IPS-11a (cell line): Measurements from ENCODE around the gene OR6P1.

Experiments used
- H3K4me3 ChIP-seq: one replicate; pipeline ENCODE4 v1.5.1; 2013; ENCODE audit warnings: low read depth, low read length, control low read depth

The OR6P1 gene, protein sequence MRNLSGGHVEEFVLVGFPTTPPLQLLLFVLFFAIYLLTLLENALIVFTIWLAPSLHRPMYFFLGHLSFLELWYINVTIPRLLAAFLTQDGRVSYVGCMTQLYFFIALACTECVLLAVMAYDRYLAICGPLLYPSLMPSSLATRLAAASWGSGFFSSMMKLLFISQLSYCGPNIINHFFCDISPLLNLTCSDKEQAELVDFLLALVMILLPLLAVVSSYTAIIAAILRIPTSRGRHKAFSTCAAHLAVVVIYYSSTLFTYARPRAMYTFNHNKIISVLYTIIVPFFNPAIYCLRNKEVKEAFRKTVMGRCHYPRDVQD

GRCh38 chr1:158570480-158570879 is at the start of gene OR6P1:
TSS of gene OR6P1 (minus strand) at chr1:158570580. CDS start at chr1:158563604, 6,976 bp downstream.
- H3K4me3 ChIP-seq, result no peak within 1 kb of the TSS

GRCh38 chr1:158613764-158614163 is 43.4 kb upstream of the OR6P1 start:
- no peak overlapping the region for H3K4me3 ChIP-seq

DNA sequence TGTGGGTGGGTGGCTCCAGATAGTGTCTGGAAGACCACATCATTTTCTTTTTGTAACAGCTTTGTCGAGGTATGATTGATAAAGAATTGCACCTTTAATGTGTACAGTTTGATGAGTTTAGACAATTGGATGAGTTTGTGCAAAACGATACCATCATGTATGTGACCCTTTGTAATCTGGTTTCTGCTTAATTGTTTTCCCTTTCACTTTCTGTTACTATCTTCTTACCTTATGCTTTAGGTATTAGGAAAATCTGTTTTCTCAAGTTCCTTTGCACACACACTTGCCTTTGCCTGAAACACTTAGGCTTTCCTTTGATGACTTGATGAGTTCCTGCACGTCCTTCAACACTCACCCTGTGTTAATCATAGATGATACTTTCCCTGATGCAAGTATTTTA is 41.5 kb upstream of the OR6P1 start:
- no peak overlapping the region for H3K4me3 ChIP-seq

DNA sequence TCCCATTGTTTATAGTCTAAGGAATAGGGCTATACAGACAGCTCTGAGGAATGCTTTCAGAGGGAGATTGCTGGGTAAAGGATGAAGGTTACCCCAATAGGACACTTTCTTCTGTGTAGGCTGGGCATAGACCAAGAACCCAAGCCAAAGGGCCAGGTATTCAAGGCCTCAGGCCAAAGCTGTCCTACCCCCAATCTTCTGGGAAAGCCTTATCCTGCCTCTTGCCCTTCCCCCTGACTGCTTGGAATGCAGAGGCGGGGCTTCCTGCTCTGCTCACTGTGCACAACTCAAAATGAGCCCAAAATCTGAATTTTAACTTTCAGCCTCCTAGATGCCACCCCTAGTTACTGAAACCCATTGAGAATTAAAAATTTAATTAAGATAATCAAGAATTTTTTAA is 36.9 kb upstream of the OR6P1 start:
- no peak overlapping the region for H3K4me3 ChIP-seq

DNA sequence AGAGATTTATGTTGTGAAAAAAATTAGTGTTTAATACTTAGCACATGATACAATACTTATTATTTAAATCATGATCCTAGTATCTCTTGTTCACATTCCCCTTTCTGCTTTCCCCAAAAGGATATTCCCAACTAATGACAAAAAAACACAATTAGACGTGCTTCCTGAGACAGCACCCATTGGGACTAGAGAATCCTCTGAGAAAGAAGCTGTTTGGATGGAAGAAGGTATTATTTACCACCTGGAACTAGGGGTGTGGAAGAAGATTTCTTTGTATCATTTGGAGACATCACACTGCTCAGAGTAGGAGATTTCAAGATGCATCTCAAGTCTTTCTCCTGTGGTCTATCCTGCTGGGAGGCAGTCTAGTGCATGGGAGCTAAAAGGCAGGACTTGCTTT is 34.6 kb upstream of the OR6P1 start, which contains the start of gene OR10Z1:
TSS of gene OR10Z1 (plus strand) at position 301 of the 400 bp plus-strand sequence. CDS start 1,171 bp downstream, outside the sequence.
- H3K4me3 ChIP-seq, result no peak within 1 kb of the TSS

GRCh38 chr1:158600735-158601134 is 30.4 kb upstream of the OR6P1 start:
- no peak overlapping the region for H3K4me3 ChIP-seq

DNA sequence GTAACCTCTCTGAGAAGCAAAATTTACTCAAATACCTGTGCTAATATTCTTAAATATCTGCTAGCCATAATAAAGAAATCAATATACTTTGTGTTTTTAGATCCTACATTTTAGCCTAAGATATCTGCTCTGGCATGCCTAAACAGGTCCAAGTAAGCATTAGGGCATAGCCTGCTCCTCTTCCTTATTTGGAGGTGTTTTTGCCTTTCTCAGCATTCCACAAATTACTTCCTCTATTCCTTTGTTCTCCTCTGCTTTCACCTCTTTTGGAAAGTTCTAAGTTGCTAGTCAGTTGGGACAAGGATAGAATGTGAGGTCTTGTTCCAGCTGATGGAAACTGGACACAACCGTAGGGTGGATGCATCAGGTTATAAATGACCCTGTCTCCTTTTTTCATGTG is 16.6 kb upstream of the OR6P1 start:
- no peak overlapping the region for H3K4me3 ChIP-seq

GRCh38 chr1:158583962-158584361 is 13.6 kb upstream of the OR6P1 start:
- H3K4me3 ChIP-seq, result no peak overlapping the region

DNA sequence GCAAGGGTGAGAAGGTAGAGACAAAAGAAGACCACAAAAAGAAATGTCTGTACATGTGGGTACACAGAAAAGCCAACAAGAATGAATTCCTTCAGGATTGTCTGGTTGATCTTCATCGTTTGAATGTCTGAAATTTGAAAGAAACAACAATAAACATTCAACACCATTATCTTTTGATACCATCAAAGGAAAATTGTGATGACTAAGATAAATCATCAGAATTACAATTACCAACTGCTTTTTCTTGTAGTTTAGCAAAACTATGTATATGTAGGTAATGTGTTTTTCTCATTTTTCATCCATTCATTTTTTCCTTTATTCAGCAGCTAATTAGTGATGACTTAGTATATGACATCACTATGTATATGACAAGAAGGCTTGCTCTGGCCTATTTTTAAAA is 9.4 kb upstream of the OR6P1 start, which contains the start of gene OR10X1:
TSS of gene OR10X1 (minus strand) at position 167 of the 400 bp plus-strand sequence. CDS start at position 167, 0 bp downstream.
- no peak within 1 kb of the TSS for H3K4me3 ChIP-seq

DNA sequence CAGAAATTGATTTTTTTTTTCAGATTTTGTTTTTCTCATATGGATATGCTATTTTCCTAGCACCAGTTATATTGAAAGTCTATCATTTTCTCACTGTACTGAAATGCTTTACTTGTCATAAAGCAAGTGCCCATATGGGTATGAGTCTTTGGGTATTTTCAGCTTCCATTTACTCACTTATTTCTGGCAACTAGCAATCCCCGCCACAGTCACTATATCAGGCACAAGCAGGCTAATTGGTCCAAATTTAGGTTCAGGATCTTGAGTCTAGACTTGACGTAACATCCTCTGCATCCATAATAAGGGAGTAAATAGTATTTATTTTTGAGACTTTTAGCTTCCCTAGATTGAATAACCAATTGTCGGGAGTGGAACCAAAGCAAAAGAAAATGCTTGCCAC is 7.2 kb upstream of the OR6P1 start:
- H3K4me3 ChIP-seq, result no peak overlapping the region

GRCh38 chr1:158572226-158572625 is 1.8 kb upstream of the OR6P1 start:
- H3K4me3 ChIP-seq, result no peak overlapping the region

GRCh38 chr1:158564608-158565007 is 5.8 kb downstream of the OR6P1 start:
- H3K4me3 ChIP-seq, result no peak overlapping the region

DNA sequence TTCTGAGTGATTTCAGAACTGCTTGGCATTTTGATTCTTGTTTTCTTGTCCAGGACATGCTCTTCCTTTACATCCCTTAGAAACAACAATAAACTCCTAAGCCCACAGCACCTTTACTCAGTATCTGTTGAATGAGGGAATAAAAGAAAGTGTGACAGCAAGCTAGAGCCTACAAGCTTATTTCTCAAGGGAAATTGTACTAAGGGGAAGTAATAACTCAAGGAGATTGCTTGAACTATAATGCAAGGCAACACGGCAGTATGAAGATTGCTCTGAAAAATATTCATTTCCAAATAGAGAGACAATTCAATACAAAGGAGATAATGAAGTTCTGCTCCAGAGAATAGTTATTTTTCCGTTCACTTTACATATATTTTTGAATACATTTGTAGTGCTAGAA is 6.5 kb downstream of the OR6P1 start:
- no peak overlapping the region for H3K4me3 ChIP-seq

DNA sequence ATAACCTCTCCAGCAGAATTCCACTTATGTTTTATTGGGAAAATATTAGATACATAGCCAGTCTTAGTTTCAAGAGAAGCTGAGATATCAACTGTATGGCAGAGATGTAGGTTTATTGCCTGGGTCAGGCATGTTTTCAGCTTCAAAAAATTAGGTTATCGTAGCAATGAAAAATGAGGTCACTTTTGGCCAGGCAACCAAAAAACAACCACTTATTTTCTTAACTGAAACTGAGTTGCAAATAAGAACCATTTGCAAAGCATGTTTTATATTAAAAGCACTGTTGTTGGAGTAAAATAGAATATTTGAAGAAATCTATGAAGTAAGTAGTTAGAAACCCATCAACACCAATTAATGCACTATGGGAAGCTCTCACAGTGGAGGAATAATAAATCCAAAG is 10.7 kb downstream of the OR6P1 start:
- H3K4me3 ChIP-seq, result no peak overlapping the region

- H3K4me3 ChIP-seq, result no peak within 1 kb of the TSS
These were observed 16.0 kb downstream of the OR6P1 start, which contains the start of gene OR6Y1 for GRCh38 chr1:158554352-158554751. TSS of gene OR6Y1 (minus strand) at chr1:158554405. CDS start at chr1:158548105, 6,300 bp downstream.

DNA sequence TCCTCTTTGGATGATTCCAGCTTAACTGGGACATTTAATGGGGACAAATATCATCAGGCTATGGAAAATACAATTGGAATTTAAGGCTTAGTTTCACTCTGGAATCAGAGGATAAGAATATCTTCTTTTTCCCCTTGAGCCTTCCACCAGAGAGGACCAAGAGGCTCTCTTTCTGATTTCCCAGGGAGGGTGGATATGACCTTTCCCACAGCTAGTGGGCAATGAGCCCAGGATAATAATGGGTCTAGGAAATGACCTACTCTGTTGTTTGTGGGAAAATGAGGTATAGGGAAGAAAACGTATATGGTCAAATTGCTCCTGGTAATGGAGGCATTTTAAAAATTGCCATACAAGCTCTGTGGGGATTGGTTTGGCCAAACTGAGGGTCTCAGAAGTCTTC is 18.1 kb downstream of the OR6P1 start:
- no peak overlapping the region for H3K4me3 ChIP-seq

- no peak overlapping the region for H3K4me3 ChIP-seq
These were observed 22.8 kb downstream of the OR6P1 start for GRCh38 chr1:158547533-158547932.

DNA sequence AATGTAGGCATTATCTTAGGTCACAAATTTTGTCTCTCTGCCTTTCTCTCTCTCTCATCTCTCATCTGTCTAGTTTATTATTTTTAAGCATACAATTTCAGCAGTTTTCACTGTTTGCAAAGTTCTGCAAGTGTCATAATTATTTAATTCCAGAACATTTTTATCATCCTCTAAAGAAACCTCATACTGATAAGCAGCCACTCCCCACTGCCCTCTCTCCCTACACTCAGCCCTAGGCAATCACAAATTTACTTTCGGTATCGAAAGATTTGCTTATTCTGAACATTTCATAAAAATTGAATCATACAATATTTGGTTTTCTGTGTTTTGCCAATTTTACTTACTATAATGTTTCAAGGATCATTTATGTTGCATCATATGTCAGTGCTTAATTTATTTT is 32.8 kb downstream of the OR6P1 start:
- H3K4me3 ChIP-seq, result no peak overlapping the region

DNA sequence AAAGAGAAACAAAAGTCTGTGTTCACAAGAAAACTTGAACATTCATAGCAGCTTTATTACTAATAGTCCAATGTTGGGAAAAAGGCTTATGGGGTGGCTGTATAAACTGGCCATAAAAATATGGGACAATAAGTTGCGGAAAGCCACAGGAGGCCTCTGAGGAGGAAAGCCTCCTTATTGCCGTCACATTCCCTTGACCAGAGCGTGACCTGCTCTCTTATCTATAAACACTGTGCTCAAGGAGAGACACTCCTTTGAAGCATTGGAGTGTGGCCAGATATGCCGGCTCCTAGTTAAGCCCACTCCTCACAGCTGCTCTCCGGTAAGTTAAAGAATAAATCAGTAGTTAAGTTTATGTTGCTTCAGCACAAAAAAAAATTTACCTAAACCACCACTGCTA is 35.9 kb downstream of the OR6P1 start:
- H3K4me3 ChIP-seq, result no peak overlapping the region

DNA sequence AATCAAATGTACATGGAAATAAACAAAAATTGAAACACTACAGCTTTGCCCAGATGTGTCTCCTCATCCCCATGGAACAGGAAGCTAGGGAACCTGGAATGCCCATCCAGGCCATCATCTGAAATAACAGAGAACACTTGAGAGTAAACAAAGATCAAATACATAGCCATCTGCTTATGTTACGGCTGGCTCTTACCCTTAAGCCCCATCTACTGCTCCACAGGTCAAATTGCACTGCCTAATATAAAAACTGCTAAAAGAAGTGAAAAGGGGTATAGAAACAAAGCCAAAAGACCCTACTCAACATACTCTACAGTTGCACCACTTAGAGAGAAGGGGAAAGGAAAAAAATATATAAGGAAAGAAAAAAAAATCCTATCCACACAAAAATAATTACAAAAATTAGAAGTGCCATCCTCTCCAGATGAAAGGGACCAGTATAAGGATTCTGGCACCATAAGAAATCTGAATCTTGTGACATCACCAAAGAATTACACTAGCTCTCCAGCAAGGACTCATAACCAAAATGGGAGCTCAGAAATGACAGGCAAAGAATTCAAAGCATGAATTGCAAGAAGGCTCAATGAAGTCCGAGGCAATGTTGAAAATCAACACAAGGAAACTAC is 43.1 kb downstream of the OR6P1 start:
- no peak overlapping the region for H3K4me3 ChIP-seq

DNA sequence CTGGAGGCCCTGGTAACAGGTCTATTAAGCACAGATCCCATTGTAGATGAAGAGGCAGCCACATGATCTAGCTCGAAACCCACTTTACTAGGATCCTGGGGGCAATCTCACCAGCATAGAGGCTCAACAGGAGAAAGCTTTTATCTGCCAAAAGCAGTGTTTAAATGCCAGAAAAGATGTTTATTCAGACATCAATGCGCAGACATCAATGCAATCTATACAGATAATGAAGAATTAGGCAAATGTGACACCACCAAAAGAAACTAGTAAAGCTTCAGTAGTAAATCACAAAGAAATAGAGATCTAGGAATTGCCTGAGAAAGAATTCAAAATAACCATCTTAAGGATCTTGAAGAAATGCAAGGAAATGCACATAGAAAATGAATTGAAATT is 48.7 kb downstream of the OR6P1 start:
- no peak overlapping the region for H3K4me3 ChIP-seq

DNA sequence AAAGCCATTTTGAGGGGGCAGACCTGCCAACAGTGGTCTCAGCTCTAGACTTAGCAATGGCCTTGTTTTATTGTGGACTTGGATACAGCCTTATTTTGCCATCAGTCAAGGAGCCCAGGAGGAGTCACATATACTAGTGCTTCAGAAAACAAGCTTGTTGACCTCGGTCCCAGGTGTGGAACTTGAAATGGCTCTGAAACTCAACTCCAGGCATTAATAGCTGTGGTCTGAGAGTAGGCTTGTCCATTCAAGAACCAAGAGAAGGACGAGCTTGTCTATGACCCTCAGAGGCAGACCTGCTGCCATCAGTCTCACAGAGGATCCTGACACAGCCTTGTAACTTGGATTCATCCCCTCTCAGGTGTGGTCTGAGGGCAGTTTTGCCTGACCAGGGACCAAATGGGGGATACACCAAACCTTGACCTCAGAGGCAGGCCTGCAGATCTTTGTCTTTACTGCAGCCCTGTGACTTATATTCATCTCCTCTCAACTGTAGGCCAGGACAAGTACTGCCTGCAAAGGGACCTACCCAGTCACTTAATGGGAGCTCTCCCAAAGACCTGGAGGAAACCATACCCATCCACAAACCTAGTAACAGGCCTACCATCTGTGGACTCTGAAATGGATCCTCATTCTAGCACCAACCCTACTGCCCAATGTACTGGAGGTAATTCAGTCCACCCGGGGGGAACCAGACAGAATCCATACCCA is 49.3 kb downstream of the OR6P1 start:
- no peak overlapping the region for H3K4me3 ChIP-seq
